Mononuclear cell (primary cell): ENCODE data around the gene SPSB4. TPM values are rescaled to one million over a fixed set of nuclear protein-coding genes. Genes with fewer than 3 reads are reported as not detected.

Experiments used
- H3K27me3 ChIP-seq: 2 replicates; pipeline ENCODE4 v1.6.0; 2011; ENCODE audit warnings: low read length, control low read depth; ENCODE audit not compliant: insufficient read depth
- H3K4me1 ChIP-seq: 2 replicates; pipeline ENCODE4 v1.5.1; 2011; ENCODE audit warnings: mild to moderate bottlenecking, low read length, control low read depth; ENCODE audit not compliant: insufficient read depth
- H3K4me3 ChIP-seq: 2 replicates; pipeline ENCODE4 v1.5.1; 2011; ENCODE audit warnings: mild to moderate bottlenecking, low read length, moderate library complexity
- H3K9me3 ChIP-seq: 2 replicates; pipeline ENCODE4 v1.5.1; 2011; ENCODE audit warnings: low read depth, mild to moderate bottlenecking, control low read depth, low read length
- total RNA-seq: library from RNA; depleted of rRNA; stranded (reverse); fragments of >200 nt; gene quantifications from one replicate; pipeline ENCODE4 v1.2.3, GENCODE V29; 2012

Gene SPSB4
- total RNA-seq, 1 donor: not detected

GRCh38 chr3:141093971-141094684, 43.0 kb downstream of the SPSB4 start:
- Histone ChIP-seq H3K9me3 (no peaks in the 10 kb centered on the region), H3K4me1 (no peaks in the 10 kb centered on the region), H3K27me3 (no peaks in the 10 kb centered on the region), H3K4me3 (no peak overlapping the region)

- no peaks in the 10 kb centered on the region for H3K27me3 ChIP-seq
- H3K4me3 ChIP-seq: no peak overlapping the region
- H3K9me3 ChIP-seq: no peaks in the 10 kb centered on the region
- H3K4me1 ChIP-seq: no peaks in the 10 kb centered on the region
These were observed 43.8 kb downstream of the SPSB4 start for GRCh38 chr3:141094790-141095545.

GRCh38 chr3:141095546-141095937, 44.4 kb downstream of the SPSB4 start:
- no peaks in the 10 kb centered on the region for H3K27me3 ChIP-seq
- no peak overlapping the region for H3K4me3 ChIP-seq
- H3K4me1 ChIP-seq: no peaks in the 10 kb centered on the region
- H3K9me3 ChIP-seq: no peaks in the 10 kb centered on the region

DNA sequence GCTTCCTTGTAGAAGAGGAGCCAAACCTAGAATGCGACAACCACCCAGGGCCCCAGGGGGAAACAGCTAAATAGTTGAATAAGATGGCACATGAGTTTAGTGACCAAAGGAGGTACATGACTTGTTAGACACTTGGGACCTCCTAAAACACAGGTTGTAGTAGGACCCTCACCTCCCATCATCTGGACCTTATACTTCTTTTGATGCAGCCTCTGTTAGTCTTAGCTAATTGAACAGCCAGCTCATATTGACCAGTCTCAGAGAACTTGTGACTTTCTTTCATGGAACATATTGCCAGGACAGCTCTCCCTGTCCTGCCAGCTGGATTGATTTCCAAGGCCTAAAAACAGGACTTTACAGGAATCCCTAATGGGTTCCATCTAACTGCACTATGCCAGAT, 45.0 kb downstream of the SPSB4 start:
- no peaks in the 10 kb centered on the region for H3K9me3 ChIP-seq
- H3K4me3 ChIP-seq: no peak overlapping the region
- no peaks in the 10 kb centered on the region for H3K27me3 ChIP-seq
- H3K4me1 ChIP-seq: no peaks in the 10 kb centered on the region

DNA sequence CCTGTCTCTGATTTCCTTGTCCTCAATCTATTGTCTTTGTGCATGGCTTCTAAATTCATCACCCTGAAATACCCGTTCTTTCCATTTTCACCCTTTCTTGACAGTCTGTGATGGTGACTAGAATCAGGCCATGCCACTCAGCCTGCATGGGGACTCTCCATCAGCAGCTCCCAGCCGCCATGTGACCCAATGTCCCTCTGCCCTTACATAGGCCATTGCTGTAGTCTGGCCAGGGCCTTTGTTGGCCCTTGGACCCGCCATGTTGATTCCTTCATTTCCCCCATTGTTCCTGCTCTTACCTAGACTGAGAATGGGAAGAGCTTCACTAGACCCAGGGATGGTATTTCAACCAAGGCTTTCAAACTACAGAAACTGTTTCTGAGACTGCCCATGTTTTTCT, 45.8 kb downstream of the SPSB4 start:
- Histone ChIP-seq H3K4me1 (no peaks in the 10 kb centered on the region), H3K4me3 (no peak overlapping the region), H3K27me3 (no peaks in the 10 kb centered on the region), H3K9me3 (no peaks in the 10 kb centered on the region)

- Histone ChIP-seq H3K4me3 (no peak overlapping the region), H3K9me3 (no peaks in the 10 kb centered on the region), H3K4me1 (no peaks in the 10 kb centered on the region), H3K27me3 (no peaks in the 10 kb centered on the region)
These were observed 49.0 kb downstream of the SPSB4 start for GRCh38 chr3:141100112-141100511.

DNA sequence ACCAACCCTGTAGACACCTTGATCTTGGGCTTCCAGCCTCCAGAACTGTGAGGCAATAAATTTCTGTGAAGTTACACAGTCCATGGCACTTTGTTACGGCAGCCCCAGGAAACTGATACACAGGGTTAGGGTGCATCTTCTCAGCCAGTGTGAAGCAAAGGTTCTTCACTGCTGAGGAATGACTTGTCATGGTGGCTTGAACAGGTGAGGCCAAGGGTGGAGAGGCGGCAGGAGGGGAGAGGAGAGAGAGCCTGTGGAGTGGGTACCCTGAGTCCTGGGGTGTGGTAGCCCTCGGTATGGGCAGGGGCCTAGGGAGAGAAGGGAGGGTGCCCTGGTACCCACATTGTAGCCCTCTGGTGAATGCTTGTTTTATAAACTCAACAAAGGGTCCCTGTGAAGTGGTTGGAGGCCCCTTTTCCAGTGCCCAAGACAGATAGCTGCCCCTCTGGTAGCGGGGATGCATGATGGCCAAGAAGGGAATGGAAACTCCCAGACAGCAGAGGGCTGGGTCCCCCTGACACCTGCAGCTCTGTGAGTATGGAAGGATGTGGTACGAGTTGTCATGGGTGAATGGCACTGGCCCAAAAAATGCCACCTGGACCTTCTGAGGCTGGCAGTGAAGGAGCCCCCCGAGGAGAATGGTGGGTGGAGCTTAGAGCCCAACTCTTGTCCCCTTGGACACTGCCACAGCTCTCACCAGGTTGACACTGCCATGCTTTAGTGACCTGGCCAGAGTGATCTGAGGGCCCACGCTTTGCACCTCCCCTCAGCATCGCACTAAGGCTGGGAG, 49.6 kb downstream of the SPSB4 start:
- Histone ChIP-seq H3K4me3 (no peak overlapping the region), H3K27me3 (no peaks in the 10 kb centered on the region), H3K4me1 (no peaks in the 10 kb centered on the region), H3K9me3 (no peaks in the 10 kb centered on the region)

DNA sequence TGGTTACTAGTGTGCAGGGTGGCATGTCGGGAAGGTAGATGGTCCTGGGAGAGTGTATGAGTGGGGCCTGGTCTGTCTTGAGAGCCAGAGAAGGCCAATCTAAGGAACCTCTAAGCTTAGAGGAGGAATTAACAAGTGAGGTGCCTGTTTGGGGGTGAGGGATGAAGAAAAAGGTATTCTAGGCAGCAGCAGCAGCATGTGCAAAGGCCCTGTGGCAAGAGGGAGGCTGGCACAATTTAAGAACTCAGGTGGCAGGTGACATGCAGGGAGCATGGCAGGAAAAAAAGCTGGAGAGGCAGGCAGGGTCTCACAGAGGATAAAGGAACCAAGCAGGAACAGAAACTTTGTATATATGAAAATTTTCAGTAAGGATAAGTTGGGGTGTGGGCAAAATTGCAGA, 51.2 kb downstream of the SPSB4 start:
- H3K27me3 ChIP-seq: no peaks in the 10 kb centered on the region
- H3K4me3 ChIP-seq: no peak overlapping the region
- no peaks in the 10 kb centered on the region for H3K9me3 ChIP-seq
- H3K4me1 ChIP-seq: no peaks in the 10 kb centered on the region

- Histone ChIP-seq H3K4me1 (no peaks in the 10 kb centered on the region), H3K9me3 (no peaks in the 10 kb centered on the region), H3K27me3 (no peaks in the 10 kb centered on the region), H3K4me3 (no peak overlapping the region)
These were observed 51.9 kb downstream of the SPSB4 start for GRCh38 chr3:141103067-141103466.

DNA sequence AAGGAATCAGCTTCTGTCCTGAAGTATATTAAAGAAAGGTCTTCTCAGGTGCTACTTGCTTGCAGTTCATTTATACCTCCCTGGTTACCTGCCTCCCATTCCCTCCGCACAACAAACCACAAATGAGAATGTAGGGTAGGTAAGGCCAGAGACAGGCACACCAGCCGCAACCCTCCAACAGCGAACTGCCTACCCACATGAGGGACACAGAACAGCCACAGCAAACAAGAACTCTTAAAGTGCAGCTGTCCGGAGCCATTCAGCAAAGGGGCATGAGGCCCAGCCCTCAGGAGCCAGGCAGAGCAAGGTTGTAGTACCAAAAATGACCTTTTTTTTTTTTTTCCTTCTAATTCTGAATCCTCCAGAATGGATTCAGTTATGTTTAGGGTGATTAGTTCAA, 52.4 kb downstream of the SPSB4 start:
- Histone ChIP-seq H3K4me1 (no peaks in the 10 kb centered on the region), H3K9me3 (no peaks in the 10 kb centered on the region), H3K27me3 (no peaks in the 10 kb centered on the region), H3K4me3 (no peak overlapping the region)

GRCh38 chr3:141104151-141104821, 53.1 kb downstream of the SPSB4 start:
- no peaks in the 10 kb centered on the region for H3K4me1 ChIP-seq
- H3K4me3 ChIP-seq: no peak overlapping the region
- no peaks in the 10 kb centered on the region for H3K27me3 ChIP-seq
- H3K9me3 ChIP-seq: no peaks in the 10 kb centered on the region

GRCh38 chr3:141105828-141106628, 54.9 kb downstream of the SPSB4 start:
- H3K9me3 ChIP-seq: no peaks in the 10 kb centered on the region
- no peak overlapping the region for H3K4me3 ChIP-seq
- H3K27me3 ChIP-seq: no peaks in the 10 kb centered on the region
- H3K4me1 ChIP-seq: no peaks in the 10 kb centered on the region

GRCh38 chr3:141106842-141107241, 55.7 kb downstream of the SPSB4 start:
- Histone ChIP-seq H3K4me1 (no peaks in the 10 kb centered on the region), H3K27me3 (no peaks in the 10 kb centered on the region), H3K9me3 (no peaks in the 10 kb centered on the region), H3K4me3 (no peak overlapping the region)

DNA sequence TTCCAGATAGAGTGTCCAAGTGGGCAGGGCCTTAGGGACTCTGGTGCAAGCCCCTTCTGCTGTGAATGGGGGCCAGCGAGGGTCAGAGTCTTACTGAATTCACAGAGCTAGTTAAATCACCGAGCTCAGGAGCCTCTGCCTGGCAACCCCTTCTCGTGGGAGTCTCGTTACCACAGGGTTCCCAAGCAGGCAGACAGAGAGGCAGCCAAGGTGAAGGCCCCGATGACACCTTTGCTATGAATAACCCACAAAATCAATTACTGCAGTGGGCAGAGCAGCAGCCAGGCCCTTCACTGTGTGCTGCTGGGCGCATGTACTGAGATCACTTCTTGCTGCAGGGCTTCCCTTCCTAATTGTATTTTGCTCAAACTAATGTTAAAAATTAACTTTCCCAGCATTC, 56.9 kb downstream of the SPSB4 start:
- H3K4me1 ChIP-seq: no peaks in the 10 kb centered on the region
- no peak overlapping the region for H3K4me3 ChIP-seq
- H3K27me3 ChIP-seq: no peaks in the 10 kb centered on the region
- H3K9me3 ChIP-seq: no peaks in the 10 kb centered on the region
